ENCODE measurements around the gene LAIR2.

DNA sequence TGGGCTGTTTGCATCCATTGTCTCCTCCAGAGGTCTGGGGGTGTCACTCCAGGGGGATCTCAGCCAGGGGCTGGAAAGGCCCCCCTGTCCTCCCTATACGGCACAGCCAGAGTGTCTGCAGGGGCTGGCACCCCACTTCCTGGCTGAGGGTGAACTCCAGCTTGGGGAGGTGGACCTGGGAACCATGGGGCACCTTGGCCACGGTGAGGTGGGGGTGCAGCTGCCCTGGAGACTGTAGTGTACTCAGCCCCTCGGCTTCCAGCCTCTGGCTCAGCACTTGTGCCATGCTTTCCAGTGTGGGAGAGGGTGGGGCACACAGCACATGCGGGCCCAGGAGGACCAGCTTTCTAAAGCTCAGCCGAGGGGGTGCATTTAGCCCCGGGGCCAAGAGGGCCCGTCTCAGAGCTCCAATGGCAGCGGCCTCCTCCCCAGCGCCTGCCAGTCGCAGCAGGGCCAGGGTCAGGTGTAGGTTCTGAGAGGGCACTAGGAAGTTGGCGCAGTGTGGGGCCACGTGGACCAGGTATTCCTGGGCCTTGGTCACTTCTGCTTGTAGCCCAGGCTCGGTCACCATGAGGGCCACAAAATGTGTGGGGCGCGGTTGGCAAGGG lies 40.5 kb upstream of the LAIR2 start:
- TF ChIP-seq, protein P1, sequence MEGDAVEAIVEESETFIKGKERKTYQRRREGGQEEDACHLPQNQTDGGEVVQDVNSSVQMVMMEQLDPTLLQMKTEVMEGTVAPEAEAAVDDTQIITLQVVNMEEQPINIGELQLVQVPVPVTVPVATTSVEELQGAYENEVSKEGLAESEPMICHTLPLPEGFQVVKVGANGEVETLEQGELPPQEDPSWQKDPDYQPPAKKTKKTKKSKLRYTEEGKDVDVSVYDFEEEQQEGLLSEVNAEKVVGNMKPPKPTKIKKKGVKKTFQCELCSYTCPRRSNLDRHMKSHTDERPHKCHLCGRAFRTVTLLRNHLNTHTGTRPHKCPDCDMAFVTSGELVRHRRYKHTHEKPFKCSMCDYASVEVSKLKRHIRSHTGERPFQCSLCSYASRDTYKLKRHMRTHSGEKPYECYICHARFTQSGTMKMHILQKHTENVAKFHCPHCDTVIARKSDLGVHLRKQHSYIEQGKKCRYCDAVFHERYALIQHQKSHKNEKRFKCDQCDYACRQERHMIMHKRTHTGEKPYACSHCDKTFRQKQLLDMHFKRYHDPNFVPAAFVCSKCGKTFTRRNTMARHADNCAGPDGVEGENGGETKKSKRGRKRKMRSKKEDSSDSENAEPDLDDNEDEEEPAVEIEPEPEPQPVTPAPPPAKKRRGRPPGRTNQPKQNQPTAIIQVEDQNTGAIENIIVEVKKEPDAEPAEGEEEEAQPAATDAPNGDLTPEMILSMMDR (IDR thresholded peaks at IDR 0.05) = no peak
- TF ChIP-seq, protein P2, sequence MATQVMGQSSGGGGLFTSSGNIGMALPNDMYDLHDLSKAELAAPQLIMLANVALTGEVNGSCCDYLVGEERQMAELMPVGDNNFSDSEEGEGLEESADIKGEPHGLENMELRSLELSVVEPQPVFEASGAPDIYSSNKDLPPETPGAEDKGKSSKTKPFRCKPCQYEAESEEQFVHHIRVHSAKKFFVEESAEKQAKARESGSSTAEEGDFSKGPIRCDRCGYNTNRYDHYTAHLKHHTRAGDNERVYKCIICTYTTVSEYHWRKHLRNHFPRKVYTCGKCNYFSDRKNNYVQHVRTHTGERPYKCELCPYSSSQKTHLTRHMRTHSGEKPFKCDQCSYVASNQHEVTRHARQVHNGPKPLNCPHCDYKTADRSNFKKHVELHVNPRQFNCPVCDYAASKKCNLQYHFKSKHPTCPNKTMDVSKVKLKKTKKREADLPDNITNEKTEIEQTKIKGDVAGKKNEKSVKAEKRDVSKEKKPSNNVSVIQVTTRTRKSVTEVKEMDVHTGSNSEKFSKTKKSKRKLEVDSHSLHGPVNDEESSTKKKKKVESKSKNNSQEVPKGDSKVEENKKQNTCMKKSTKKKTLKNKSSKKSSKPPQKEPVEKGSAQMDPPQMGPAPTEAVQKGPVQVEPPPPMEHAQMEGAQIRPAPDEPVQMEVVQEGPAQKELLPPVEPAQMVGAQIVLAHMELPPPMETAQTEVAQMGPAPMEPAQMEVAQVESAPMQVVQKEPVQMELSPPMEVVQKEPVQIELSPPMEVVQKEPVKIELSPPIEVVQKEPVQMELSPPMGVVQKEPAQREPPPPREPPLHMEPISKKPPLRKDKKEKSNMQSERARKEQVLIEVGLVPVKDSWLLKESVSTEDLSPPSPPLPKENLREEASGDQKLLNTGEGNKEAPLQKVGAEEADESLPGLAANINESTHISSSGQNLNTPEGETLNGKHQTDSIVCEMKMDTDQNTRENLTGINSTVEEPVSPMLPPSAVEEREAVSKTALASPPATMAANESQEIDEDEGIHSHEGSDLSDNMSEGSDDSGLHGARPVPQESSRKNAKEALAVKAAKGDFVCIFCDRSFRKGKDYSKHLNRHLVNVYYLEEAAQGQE (IDR thresholded peaks at IDR 0.05) = no peak
- TF ChIP-seq KDM1A (IDR thresholded peaks at IDR 0.05; ENCODE audit: low read depth) = no peak
- no peak for TF ChIP-seq CBX8 (IDR thresholded peaks at IDR 0.05)
- TF ChIP-seq, protein P3, sequence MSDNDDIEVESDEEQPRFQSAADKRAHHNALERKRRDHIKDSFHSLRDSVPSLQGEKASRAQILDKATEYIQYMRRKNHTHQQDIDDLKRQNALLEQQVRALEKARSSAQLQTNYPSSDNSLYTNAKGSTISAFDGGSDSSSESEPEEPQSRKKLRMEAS (IDR thresholded peaks at IDR 0.05) = no peak
- peak; percentile 18; the same call in 1 of the 2 replicates for TF ChIP-seq POLR2A (IDR thresholded peaks at IDR 0.05; ENCODE audit: low read length)
- no peak for TF ChIP-seq BHLHE40 (IDR thresholded peaks at IDR 0.05; ENCODE audit: low read depth, low read length)
- no peak for TF ChIP-seq ZSCAN20 (CRISPR knock-in tag; IDR thresholded peaks at IDR 0.05)
- no peak for TF ChIP-seq CBX2 (IDR thresholded peaks at IDR 0.05; ENCODE audit: borderline replicate concordance, low read depth)
- no peak; a peak in 1 of 5 replicates for TF ChIP-seq JUN (IDR thresholded peaks at IDR 0.05)
- no peak for TF ChIP-seq SREBF2 (IDR thresholded peaks at IDR 0.05)
